Suppressor macrophage treated with lipopolysaccharide for 4 hours (primary cell): Measurements from ENCODE around the gene C17orf50.

Experiments
- DNase-seq: peaks from one replicate; pipeline ENCODE4 v3.0.0-alpha.2; 2020

The C17orf50 gene

DNA sequence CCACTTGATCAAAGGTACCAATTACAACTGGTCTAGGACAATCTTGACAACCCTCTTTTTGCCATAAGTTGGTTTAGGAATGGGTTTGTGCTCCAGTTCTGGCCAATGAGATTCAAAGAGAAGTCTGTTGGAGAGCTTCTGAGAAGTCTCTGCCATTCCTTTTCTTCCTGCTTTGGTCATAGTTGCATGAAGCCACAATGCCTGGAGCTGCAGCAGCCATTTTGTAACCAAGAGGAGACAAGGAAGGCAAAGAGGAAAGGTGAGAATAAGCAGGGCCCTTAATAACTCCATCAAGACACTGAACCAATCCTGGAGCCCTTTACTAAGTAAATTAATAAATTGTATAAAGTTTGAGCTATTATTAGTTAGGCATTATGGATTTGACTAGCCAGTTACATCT lies 3.4 kb upstream of the C17orf50 start:
- DNase-seq = no peak

DNA sequence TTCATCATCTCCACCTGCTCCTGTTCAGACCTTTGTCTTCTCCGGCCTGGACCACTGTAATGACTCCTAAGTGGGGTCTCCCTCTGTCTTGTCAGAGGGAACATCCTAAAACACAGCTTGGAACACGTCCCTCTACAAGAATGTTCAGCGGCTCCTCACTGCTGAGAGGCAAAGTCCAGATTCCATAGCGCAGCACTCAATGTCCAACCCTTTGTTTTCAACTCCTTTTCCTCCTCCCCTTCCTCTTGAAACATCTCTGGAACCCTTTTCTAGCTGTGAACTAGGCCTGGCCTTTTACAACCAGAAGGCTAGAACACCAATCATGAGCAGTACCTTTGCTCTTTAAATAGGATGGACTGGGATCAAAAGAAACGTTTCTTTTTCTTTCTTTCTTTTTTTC lies 914 bp downstream of the C17orf50 start:
- DNase-seq = no peak

DNA sequence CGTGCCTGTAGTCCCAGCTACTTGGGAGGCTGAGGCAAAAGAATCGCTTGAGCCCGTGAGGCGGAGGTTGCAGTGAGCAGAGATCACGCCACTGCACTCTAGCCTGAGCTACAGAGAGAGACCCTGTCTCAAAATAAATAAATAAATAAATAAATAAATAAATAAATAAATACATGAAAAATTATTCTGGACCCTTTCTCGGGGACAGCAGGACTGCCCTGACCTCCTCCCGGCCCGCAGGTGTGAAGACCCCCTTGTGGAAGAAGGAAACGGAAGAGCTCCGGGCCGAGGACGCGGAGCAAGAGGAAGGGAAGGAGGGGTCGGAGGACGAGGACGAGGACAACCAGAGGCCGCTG lies 3.1 kb downstream of the C17orf50 start:
- no peak for DNase-seq

DNA sequence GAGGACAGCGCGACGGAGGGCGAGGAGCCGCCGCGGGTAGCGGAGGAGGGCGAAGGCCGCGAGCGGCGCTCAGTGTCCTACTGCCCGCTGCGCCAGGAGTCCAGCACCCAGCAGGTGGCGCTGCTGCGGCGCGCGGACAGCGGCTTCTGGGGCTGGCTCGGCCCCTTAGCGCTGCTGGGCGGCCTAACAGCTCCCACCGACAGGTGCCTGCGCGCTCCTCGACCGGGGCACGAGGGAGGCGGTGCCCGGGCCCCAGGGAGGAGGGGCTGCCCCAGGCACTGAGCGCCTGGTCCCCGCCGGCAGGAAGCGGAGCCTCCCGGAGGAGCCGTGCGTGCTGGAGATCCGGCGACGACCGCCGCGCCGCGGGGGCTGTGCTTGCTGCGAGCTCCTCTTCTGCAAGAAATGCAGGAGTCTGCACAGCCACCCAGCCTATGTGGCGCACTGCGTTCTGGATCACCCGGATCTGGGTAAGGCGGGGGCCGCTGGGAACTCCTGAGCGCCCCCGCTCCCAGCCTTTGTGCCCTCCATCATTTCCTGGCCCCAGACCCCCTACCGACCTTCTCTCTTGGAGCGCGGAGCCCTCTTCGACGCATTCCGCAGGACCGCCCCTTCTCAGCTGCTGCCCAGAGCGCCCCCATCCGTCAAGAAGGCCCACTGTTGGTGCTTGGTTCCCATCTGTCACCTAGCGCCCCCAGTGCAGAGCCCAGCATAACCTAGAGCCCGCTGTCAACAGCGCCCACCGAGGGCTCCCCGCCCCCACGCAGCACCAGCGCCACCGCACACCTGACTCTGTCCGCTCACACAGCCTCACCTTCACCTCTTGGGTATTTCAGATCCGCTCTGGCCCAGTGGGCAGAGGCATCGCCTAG lies 3.7 kb downstream of the C17orf50 start:
- peak; percentile 93 for DNase-seq

DNA sequence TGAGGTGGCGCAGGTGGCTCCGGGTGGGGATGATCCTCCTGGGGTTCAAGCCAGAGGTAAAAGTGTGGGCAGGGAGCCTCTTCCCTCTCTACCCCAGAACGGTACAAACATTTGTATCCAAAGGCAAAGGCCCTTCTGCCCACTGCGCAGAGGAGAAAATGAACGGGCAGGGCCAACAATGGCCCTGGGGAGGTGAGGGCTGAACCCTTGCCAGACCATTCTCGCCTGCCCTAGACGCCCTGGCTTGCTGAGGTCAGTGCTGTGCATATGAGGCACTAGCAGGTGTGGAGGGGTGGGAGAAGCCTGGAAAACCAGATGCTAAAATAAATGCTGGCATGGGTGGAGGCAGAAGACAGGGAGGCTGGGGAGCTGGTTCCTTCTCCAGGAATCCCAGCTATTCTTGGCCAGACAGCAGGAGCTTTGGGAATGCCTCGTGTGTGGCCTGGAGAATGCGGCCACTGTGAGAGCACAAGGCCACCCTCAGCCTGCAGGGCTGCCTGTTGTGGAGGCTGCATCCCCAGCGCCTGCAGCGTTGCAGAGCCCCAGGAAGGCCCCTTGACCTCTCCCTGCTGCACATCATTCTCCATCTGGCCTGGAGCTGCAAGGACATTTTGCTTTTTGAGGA lies 4.5 kb downstream of the C17orf50 start:
- no peak for DNase-seq

DNA sequence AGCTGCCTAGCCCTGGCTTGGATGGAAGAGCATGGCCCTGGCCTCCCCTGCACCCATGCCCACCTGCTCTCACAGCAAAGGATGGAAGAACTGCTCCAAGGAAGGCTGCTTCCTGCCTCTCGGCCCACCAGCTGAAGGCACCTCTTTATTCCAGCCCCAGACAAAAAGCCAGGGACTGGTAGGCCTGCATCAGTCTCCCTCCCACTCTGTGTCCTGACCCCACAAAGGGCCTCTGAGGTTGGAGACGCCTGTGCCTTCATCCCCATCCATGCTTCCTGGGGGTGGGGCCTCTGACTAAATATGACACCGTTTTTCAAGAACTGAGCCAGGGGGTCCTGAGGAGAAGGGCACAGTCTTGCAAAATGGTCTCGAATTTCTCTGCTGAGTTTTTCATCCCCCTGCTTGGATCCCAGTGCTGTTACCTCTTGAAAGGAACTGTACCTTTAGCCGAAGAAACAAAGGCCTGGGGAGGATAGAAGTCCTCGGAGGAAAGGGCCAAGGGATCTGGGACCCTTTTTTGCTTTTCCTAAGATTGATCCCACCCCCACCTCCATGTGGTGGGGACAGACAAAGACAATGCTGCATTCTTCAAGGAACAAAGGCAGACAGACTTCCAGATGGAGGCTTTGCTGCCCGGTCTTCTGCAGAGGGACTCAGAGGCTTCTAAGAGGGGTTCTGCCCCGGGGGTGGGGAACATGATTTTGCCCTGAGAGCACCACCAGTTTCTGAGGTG lies 5.2 kb downstream of the C17orf50 start:
- DNase-seq = no peak

DNA sequence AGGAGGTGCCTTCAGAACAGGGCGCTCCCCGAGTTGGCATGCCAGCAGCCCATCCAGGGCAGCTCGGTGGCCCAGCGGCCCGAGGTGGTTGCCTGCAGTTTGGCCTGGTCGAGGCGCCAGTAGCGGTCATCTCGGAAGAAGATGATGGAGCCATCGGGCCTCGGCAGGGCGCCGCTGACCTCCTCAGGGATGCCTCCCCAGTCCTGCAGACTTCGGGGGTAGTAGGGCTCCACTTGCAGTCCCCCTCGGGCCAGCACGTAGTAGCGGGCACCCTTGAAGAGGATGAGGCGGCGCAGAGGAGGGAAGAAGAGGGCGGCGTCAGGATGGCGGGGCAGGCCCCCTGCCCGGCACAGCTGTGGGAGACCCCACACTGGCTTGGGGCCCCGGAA lies 5.8 kb downstream of the C17orf50 start:
- no peak for DNase-seq

DNA sequence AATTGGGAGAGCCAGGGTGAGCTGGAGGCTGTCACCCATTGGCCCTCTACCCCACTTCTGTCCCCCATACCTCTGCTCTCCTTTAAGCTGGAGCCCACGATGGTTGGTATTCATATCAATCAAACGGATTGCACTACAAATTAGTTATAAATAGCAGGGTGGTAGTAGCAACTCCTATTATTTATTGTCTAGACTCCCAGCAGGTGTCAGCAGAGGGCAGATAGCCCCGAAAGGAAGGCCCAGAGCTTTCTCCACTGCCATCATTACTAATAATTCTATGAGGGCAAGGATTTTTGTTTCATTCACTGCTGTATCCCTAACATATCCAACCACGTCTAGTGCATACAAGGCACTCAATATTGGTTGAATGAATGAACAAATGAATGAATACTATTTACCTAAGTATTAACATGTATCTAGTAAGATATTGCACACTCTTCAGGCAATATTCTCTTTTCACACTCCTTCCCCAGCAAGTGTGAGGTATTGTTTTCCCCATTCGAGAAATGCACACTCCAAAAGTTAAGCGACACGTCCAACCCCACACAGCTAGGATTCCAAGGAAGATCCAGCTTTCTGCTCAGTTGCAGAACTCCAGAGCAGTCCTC lies 6.3 kb downstream of the C17orf50 start:
- DNase-seq = peak; percentile 48

DNA sequence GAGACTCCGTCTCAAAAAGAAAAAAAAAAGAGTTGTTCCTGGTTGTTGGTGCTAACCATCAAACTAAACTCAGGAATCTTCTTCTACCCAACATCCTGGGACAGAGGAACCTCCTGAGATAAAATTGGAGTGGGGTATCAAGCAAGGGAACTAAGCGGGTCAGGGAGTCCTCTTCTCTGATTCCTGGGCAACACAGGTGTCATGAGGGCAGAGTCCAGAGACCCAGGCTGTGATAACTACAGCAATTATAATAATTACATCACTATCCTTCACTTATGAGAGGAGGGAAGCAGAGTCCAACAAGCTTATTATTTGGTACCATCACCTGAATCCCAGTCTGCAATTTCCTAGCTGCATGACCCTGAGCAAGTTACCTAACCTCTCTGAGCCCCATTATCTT lies 8.1 kb downstream of the C17orf50 start:
- no peak for DNase-seq

DNA sequence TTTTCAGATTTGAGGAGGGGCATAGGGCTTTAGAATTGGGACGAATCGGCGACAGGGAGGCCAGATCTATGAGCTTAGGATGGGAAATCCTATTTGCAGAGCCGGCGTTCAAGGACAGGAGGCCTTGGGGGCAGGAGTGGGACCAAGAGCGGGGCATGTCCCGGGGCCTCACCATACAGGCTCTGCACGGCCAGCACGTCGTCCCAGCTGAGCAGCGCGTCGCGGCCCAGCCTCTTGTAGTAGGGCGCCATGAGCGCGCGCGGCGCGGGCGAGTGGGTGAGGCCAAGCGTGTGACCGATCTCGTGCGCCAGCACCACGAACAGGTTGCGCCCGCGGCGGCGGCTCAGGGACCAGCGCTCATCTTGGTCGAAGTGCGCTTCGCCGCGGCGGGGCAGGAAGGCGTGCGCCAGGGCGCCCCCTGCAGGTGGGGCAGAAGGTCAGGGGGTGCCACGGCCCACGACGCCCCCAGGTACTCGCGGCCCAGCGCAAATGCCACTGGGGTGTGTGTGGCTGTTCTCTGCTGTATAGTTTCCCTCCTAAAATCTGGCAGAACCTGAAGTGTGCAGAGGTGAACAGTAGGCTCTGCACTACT lies 9.3 kb downstream of the C17orf50 start:
- no peak for DNase-seq

DNA sequence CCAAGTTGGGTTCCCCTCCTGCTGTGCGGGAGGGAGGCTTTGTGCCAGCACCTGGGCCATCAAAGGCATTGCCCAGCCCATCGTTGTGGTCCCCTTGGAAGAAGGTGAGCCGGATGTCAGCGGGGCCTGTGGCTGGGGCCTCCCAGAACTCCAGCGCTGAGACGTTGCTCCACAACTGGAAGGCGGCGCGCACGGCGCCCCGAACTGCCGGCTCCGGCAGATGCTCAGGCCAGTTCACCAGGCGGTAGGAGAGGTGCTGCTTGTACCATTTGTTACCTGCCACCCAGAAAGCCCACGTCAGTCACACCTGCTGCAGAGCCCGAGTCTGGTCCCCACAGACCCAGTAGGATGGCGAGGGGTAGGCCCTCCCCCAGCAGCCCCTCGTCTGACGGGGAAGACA lies 12.4 kb downstream of the C17orf50 start:
- no peak for DNase-seq

DNA sequence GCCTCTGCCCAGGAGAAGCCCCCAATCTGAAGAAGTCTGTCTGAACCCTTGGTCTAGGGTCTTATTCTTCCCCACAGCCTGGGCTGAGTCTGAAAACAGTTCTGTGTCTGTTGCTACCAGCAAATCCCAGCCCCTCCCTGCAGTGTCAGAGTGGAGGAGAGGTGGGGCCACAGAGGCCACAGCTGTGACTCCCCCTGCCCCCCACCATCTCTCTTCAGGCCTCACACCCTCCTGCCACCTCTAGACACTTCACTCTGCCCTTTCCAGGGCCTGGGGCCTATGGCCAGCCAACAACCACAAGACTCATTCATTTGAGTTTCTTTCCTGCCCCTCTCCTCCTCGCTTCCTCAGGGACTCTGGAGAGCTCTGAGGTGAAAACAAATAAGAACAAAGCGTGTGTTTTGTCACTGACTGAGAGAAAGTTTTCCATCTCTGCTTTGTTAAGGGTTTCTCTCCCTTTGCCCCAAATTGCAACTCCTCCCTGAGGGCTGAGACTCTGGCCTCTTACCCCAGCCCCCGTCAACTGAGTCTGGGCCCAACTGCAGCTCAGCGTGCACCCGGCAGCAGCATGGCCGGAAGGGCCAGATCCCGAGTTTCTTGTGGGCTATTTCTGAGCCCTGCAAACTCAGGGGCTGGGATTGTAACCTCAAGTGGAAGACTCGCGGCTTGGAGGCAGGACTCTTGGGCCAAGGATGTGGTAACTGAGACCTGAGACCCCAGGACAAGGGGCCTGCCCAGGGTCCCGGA lies 13.2 kb downstream of the C17orf50 start:
- DNase-seq = no peak

DNA sequence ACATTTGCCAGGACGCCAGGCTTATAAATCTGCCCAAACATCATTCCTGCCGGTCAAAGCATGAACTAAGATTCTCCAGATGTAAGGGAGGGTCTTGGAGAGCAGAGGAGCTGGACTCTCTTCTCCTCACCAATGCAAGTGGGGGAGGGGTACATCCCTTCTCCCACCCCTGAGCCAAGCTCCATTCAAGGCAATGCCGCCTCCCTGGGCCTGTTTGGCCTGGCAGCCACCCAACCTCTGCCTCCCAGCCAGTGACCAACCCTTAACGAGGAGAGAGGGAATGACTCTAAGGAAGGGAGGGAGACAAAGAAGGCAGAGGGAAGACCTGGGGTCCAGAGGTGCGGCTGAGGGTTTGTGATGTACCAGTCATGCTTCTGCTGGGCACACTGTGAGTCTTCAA lies 13.8 kb downstream of the C17orf50 start:
- no peak for DNase-seq

DNA sequence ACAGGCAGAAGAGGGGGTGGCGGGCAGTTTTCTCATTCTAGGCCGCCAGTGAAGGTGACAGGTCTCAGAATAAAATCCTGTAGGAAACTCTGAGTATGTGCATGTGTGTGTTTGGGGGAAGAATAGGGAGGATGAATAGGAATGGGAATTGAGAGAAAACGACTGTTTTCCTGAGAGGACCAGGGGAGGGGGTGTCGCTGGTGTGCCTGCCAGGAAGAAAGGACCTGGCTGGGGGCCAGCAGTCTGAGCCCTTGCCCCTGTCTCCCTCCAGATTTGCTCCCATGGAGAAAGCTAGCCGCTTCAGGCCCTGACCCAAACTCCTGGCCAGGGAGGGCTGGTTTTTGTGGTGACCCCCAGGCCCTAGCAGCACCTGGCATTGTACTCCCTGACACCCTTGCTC lies 14.4 kb downstream of the C17orf50 start:
- no peak for DNase-seq

DNA sequence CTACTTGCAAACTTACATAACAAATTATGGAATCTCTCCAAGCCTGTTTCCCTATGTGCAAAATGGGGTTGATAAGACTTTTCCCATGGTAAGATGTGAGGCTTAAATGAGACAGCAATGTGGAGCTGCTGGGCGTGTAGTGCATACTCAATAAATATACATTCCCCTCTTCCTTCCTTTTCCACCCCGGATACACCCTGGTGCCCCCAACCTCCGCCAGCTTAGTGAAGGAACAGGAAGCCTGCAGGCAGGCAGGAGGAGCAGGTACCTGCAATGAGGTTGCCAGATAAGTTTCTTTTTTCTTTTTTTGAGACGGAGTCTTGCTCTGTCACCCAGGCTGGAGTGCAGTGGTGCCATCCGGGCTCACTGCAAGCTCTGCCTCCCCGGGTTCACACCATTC lies 14.9 kb downstream of the C17orf50 start:
- DNase-seq = no peak

DNA sequence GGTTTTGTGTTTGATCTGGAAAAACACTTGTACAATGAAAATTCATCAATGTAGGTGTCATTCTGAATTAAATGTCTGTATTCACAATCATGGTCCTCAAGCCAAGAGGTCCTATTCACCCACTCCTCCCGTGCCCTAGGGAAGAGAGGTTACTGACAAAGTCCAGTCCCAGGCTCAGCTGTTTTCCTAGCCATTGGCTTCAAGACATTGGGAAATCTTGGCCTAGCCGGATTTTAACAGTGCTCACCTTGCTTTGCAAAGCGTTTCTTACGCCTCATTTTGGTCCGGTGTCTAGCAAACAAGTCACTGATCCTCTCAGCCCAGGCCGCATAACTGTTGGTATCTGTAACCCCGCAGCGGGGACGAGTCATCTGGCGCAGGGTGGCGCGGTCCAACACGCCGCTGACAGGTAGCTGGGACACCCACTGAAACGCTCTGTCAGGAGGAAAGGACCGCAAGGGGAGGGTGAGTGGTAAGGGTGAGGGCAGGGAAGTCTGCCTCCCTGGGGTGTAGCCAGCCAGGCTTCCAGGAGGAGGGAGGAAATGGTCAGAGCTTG lies 18.0 kb downstream of the C17orf50 start:
- DNase-seq = no peak

DNA sequence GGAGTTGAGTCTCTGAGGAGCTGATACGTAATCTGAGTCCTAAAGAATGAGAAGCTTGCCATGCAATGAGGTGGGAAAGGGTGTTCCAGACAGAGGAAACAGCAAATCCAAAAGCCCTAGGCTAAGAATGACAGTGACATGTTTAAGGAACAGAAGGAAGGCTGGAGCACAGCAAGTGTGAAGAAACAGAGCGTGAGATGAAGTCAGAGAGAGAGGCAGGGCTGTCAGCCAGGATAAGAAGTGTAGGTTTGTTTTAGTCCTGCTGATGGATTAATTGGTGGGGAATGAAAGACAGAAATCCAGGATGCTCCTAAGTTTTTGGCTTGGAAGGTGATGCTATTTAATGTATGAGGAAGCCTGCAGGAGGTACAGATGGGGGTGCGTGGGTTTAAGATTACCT lies 20.3 kb downstream of the C17orf50 start:
- no peak for DNase-seq

DNA sequence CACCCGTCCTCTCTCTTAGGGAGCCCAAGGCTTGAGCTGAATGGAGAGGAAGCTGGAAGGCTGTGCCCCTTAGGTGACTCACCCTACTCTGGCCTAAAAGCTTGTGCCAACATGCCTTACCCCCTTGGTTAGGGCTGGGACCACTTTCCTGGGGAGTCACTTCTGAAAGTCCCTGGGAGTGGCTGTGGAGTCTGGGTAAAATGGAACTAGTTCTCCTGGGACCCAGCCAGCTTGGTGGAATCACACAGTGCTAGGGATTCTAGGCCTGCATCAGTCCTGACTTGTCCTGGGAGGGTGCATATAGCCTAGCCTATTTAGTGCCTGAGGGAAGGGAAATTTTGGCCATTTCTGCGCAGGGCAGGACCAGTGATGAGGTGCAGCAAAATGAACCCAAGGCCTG lies 24.2 kb downstream of the C17orf50 start:
- no peak for DNase-seq

DNA sequence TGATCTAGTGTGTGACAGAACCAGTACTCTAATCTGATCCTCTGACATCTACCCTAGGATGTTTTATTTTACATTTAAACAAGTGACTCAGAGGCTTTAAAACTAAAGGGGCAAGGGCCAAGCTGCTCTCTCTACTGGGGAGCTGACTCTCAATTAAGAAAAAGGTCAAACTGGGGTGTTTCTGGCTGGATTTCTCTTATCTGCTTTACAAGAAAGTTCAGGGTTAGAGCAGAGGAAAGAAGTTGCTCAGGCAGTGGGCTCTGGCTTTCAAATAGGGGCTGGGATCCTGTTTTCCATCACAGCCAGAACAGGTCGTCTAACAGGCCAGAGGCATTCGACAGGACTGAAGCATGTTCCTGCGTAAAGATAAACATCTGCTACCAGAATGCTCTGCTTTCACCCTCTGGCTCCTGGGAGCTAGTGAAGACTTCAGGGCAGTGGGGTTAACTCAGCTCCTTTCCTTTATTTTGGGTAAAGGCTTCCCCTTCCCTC lies 26.3 kb downstream of the C17orf50 start:
- DNase-seq = no peak

DNA sequence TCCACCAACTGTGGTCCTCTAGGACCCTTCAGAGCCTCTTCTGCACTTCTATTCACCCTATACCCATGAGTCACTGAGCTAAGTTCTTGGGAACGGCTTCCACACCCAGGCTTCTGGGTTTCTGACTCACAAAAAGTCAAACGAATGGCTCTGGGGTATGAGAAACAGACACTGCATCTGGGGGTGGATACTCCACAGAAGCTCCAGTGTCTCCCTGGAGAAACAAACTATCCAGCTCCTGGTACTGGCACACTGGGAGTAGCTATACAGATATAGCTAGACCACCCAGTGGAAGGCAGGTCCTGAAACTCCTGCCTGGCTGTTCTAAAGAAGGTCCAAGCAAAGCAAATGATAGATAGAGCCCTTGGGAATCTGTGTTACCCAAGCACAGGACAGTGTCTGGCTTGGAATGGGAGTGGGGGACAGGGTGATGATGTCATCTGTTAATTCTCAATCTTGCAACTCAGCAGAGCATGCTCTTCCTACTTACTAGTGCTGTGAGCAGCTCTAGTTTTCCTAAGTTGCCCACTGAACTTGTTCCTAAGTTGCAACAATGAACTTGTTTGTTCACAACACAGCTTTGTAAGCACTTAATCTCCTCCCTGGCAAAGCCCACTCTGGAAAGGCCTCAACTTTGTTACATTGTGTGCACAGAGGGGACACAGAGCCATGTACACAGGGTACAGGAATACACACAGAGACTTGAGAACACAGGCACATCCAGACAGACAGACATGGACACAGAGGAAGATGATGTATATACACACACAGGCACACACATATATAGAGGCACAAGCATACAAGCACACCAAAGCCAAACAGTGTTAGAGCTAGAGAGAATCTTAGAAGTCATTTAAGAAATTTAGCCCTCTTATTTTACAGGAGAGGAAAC lies 28.0 kb downstream of the C17orf50 start:
- DNase-seq = no peak

DNA sequence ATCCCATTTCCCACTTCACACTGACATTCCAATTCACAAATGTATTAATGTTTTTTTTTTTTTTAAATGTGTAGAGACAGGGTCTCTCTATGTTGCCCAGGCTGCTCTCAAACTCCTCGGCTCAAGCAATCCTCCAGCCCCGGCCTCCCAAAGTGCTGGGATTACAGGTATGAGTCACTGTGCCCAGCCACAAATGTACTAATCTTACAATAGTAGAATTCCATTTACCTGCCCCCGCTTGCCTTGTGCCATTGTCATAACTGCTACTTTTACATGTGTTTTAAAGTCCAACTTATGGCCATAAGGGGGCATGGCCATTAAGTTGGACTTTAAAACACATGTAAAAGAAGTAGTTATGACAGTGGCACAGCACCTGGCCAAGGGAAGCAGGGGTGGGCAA lies 30.2 kb downstream of the C17orf50 start:
- DNase-seq = no peak
